ENCODE data around the gene VAMP4.
"Not testable (repeated sequence)": the region's sequence is repeated elsewhere in the genome, so short reads cannot be mapped to it uniquely, and the experiment has no call there.

The VAMP4 gene

DNA sequence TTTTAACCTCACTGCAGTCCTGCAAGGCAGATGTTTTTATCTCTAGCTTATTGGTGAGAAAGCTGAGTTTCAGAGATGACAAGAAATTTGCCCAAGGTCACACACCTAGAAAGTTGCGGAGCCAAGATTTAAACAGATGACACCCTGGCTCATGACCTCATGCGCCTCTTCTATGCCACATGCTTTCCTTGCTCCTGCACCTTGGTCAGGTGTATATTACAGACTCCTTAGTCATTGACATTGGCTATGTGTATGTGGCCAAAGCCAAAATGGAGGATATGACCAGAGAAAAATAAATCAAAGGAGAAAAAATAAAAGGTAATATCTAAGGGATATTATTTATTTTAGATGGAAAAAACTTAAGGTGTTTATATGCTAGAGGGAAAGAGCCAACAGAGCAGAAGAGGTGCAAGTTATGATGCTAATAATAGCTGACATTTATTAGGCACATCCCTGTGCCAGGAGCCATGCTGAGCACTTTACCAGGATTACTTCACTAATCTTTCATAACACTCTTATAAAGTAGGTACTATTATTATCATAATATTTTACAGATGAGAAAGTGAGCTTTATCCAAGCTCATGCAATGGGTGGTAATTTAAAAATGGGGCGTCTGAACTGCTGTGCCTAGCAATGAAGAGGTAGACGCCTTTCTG lies 75.6 kb downstream of the VAMP4 start:
- in situ Hi-C loops (cut with HindIII; ENCODE audit: low pct_unique_long_range_greater_than_20kb, low sequenced_read_pairs) = no loop called here
- no peak for DNase-seq (ENCODE audit: low read depth in 1 of 2, low spot score in 1 of 2)
- TF ChIP-seq JUND (IDR thresholded peaks at IDR 0.05; ENCODE audit: low read depth) = no peak

- no peak for TF ChIP-seq JUND (IDR thresholded peaks at IDR 0.05; ENCODE audit: low read depth)
Observed at GRCh38 chr1:171664976-171665375, 76.9 kb downstream of the VAMP4 start.

GRCh38 chr1:171663854-171664575 lies 77.8 kb downstream of the VAMP4 start:
- in situ Hi-C loops (cut with HindIII; ENCODE audit: low pct_unique_long_range_greater_than_20kb, low sequenced_read_pairs) = no loop called here
- no peak for TF ChIP-seq JUND (IDR thresholded peaks at IDR 0.05; ENCODE audit: low read depth)
- DNase-seq (ENCODE audit: low read depth in 1 of 2, low spot score in 1 of 2) = no peak

More at GRCh38 chr1:171664976-171665375, 76.9 kb downstream of the VAMP4 start:
- DNase-seq (ENCODE audit: low read depth in 1 of 2, low spot score in 1 of 2) = no peak
- in situ Hi-C loops (cut with HindIII; ENCODE audit: low pct_unique_long_range_greater_than_20kb, low sequenced_read_pairs) = no loop called here

DNA sequence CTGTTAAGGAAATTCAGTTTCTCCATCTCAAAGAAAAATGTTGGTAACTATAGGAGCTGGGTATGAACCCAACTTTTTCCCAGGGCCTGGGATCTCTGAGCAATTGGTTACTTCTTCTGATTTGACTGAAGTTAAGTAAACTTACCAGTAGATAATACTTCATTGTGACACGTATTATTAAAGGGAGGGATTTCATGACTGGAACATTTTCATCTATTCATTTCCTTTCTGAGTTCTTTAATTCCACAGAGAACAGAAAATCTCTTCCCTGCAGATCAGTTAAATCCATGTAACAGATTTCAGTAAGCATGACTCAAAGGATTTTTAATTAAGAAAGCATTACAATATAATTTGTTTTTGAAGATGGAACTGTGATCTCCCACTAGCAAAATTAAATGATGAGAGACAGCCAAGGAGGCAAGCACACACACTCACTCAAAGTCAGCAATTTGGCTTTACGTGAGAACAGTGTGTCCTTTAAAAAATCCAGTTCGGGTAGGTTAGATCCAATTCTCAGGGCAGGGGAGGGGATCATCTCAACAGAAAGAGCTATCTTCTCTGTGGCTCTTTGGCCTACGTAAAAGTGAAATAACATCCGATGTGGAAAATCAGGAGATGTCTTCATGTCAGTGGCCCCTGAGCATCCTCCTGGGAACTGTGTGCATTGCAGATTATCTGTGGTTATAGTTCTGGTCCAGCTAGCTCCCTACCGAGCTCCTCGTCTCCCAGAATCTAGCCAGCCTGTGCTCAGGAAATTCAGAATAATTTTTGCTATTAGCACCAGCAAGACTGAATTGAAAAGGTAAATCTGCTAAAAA lies 78.6 kb downstream of the VAMP4 start:
- DNase-seq (ENCODE audit: low read depth in 1 of 2, low spot score in 1 of 2) = no peak
- TF ChIP-seq JUND (IDR thresholded peaks at IDR 0.05; ENCODE audit: low read depth) = no peak
- in situ Hi-C loops (cut with HindIII; ENCODE audit: low pct_unique_long_range_greater_than_20kb, low sequenced_read_pairs) = no loop called here

GRCh38 chr1:171661076-171661650 lies 80.7 kb downstream of the VAMP4 start:
- no peak for TF ChIP-seq JUND (IDR thresholded peaks at IDR 0.05; ENCODE audit: low read depth)
- peak in 1 of 2 experiments; percentile 26 for DNase-seq (ENCODE audit: low read depth in 1 of 2, low spot score in 1 of 2)
- in situ Hi-C loops (cut with HindIII; ENCODE audit: low pct_unique_long_range_greater_than_20kb, low sequenced_read_pairs) = no loop called here

- DNase-seq (ENCODE audit: low read depth in 1 of 2, low spot score in 1 of 2); in situ Hi-C loops (cut with HindIII; ENCODE audit: low pct_unique_long_range_greater_than_20kb, low sequenced_read_pairs): not testable (repeated sequence)
Observed at GRCh38 chr1:171656206-171656605, 85.7 kb downstream of the VAMP4 start.

DNA sequence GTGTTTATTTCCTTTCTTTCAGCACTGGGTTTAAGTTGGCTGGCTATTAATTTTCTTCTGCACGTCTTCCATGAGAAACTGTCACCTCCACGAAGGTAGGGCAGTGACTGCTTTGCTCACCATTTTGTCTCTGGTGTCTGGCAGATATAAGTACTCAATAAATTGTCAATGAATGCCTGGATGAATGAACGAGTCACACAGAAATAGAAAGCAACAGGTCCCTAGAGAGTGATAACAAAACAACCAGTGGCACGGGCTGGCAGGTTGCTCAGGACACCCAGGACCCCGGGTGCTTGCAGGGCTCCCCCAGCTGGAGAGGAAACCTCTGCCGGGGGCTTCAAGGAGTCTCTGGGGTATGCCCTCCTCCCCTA lies 86.1 kb downstream of the VAMP4 start:
- in situ Hi-C loops (cut with HindIII; ENCODE audit: low pct_unique_long_range_greater_than_20kb, low sequenced_read_pairs) = no loop called here
- TF ChIP-seq JUND (IDR thresholded peaks at IDR 0.05; ENCODE audit: low read depth) = no peak
- no peak for DNase-seq (ENCODE audit: low read depth in 1 of 2, low spot score in 1 of 2)

- in situ Hi-C loops (cut with HindIII; ENCODE audit: low pct_unique_long_range_greater_than_20kb, low sequenced_read_pairs) = no loop called here
- DNase-seq (ENCODE audit: low read depth in 1 of 2, low spot score in 1 of 2) = peak in 1 of 2 experiments; percentile 38
- no peak for TF ChIP-seq JUND (IDR thresholded peaks at IDR 0.05; ENCODE audit: low read depth)
Observed at GRCh38 chr1:171654942-171655745, 86.7 kb downstream of the VAMP4 start.

DNA sequence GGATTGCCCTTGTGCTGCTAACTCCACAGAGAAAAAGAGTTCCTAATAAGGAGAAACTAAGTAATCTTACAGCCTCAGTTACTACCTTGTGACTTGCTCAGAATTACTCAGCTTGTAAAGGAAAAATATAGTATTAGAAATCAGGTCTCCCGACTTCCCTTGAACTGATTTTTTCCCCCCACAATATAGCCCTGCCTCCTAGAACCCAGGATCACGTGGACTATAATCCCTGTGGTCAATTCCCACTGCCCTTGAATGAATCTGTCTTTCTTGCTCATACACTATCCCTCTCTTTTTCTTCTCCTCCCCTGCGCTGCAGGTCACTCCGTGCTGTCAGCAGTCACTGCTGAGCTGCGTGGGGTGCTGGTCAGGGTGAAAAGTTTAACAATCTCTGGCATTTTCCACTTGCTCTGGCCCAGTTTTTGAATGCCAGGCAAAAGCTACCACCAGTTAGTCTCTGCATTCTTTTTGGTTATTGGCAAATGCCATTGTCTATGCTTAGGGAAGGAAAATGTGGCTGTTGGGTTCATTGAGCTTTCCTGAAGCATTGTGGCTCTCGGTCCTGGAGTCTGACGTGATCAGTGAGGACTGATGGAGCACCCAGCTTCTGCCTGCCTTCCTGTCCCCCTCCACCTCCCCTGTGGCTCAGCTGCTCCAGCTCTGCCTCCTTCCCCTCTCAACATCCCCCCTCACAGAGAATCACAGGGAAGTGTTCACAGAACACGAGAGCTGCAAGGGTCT lies 87.5 kb downstream of the VAMP4 start:
- in situ Hi-C loops (cut with HindIII; ENCODE audit: low pct_unique_long_range_greater_than_20kb, low sequenced_read_pairs) = no loop called here

DNA sequence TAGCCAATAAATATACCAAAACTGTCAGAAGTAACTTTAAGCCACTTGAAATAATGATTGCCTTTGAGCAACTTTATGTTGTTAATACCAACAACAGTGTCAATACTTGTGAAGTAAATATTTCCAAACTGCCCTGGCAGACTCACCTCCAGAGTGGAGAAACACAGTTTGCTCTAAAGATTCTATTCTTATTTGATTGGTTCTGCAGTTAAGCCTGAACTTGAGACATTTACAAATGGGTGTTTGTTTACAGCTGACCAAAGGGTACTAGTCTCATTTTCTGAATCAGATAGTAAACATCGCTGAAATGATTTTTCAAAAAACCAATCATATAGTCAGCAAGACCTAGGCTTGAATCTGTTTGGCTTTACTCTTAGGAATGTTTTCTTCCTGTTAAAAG lies 88.1 kb downstream of the VAMP4 start:
- TF ChIP-seq JUND (IDR thresholded peaks at IDR 0.05; ENCODE audit: low read depth) = no peak
- in situ Hi-C loops (cut with HindIII; ENCODE audit: low pct_unique_long_range_greater_than_20kb, low sequenced_read_pairs) = no loop called here
- peak; percentile 45 to 58 for DNase-seq (ENCODE audit: low read depth in 1 of 2, low spot score in 1 of 2)

More for the DNA sequence above, 87.5 kb downstream of the VAMP4 start:
- no peak for TF ChIP-seq JUND (IDR thresholded peaks at IDR 0.05; ENCODE audit: low read depth)
- no peak for DNase-seq (ENCODE audit: low read depth in 1 of 2, low spot score in 1 of 2)

DNA sequence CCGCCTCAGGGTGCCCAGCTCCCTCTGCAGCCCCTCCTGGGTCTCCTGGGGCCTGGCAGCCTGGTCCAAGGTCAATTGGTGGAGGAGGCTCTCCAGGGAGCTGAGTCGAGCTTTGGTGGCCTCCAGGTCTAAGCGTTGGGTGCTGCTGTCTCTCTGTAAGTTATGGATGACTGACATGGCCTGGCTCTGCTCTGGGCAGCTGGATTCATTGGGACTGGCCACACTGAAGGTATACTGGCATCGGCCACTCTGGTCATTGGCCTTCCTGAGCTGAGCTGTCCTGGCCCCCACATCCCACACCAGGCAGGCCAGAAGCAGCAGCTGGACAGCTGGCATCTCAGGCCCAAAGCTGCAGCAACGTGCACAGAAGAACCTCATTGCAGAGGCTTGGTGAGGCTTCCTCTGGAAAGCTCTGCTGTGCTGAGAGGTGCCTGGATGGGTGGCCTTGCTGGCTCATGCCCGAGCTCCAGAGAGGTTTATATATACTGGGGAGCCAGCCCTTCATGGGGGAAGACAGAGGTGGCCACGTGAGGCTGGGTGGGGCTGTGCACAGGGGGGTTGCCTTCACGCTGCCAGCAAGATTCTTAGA lies 89.5 kb downstream of the VAMP4 start, which contains the start of gene MYOC:
Gene MYOC (minus strand): TSS at position 455 of the 589 bp plus-strand sequence. CDS start 77 bp downstream, at position 378.
- no peak for TF ChIP-seq JUND (IDR thresholded peaks at IDR 0.05; ENCODE audit: low read depth)

More for the DNA sequence above, 89.5 kb downstream of the VAMP4 start, which contains the start of gene MYOC:
- in situ Hi-C loops (cut with HindIII; ENCODE audit: low pct_unique_long_range_greater_than_20kb, low sequenced_read_pairs) = no loop called here
- DNase-seq (ENCODE audit: low read depth in 1 of 2, low spot score in 1 of 2) = no peak
